GM21825 (cell line): Measurements from ENCODE around the gene NTHL1.

Experiments used
- ATAC-seq: cut with Tn5 transposase; IDR thresholded peaks from one replicate; pipeline ENCODE4 v1.9.1; 2021; ENCODE audit warnings: mild to moderate bottlenecking, moderate library complexity; ENCODE audit not compliant: unreplicated experiment

Gene NTHL1

GRCh38 chr16:2066139-2066538, 18.5 kb upstream of the NTHL1 start:
- no peak for ATAC-seq

- ATAC-seq = no peak
Observed at GRCh38 chr16:2064368-2064945, 16.8 kb upstream of the NTHL1 start.

- no peak for ATAC-seq
Observed at GRCh38 chr16:2063861-2064260, 16.2 kb upstream of the NTHL1 start.

GRCh38 chr16:2062801-2063200, 15.2 kb upstream of the NTHL1 start:
- no peak for ATAC-seq

- ATAC-seq = no peak
Observed at GRCh38 chr16:2061526-2061925, 13.9 kb upstream of the NTHL1 start.

GRCh38 chr16:2061023-2061422, 13.4 kb upstream of the NTHL1 start:
- ATAC-seq = no peak

GRCh38 chr16:2060346-2060745, 12.7 kb upstream of the NTHL1 start:
- no peak for ATAC-seq

GRCh38 chr16:2058872-2059271, 11.2 kb upstream of the NTHL1 start:
- no peak for ATAC-seq

- no peak for ATAC-seq
Observed at GRCh38 chr16:2058420-2058819, 10.8 kb upstream of the NTHL1 start.

GRCh38 chr16:2057438-2057837, 9.8 kb upstream of the NTHL1 start:
- no peak for ATAC-seq

GRCh38 chr16:2056681-2057407, 9.2 kb upstream of the NTHL1 start:
- no peak for ATAC-seq

GRCh38 chr16:2056077-2056476, 8.4 kb upstream of the NTHL1 start:
- ATAC-seq = no peak

GRCh38 chr16:2054543-2055245, 7.1 kb upstream of the NTHL1 start:
- ATAC-seq = no peak

GRCh38 chr16:2053897-2054296, 6.3 kb upstream of the NTHL1 start:
- ATAC-seq = no peak

GRCh38 chr16:2053211-2053610, 5.6 kb upstream of the NTHL1 start:
- no peak for ATAC-seq

GRCh38 chr16:2048116-2048543, 496 bp upstream of the NTHL1 start:
- ATAC-seq = no peak

GRCh38 chr16:2046893-2047329, 723 bp downstream of the NTHL1 start:
- no peak for ATAC-seq

- ATAC-seq = no peak
Observed at GRCh38 chr16:2045965-2046892, 1.4 kb downstream of the NTHL1 start.

- ATAC-seq = no peak
Observed at GRCh38 chr16:2044541-2044940, 3.1 kb downstream of the NTHL1 start.

- no peak for ATAC-seq
Observed at GRCh38 chr16:2043667-2044451, 3.8 kb downstream of the NTHL1 start.
